T47D (cell line): ENCODE results near the gene CLDN15.

Experiments used
- DNase-seq, 2 experiments: peaks; one replicate each; pipeline versions ENCODE4 v3.0.0 to v3.0.0-alpha.2; 2011 to 2012; ENCODE audit warnings: low read depth in 1 of 2, low spot score in 1 of 2
- JUND ChIP-seq: IDR thresholded peaks from 2 replicates; pipeline ENCODE4 v1.6.1; 2012; ENCODE audit warnings: low read depth
- in situ Hi-C: cut with HindIII; loops from 2 replicates; pipeline ENCODE4 v1.10.0; 2016; ENCODE audit warnings: low sequenced_read_pairs, low pct_unique_long_range_greater_than_20kb

Gene CLDN15

GRCh38 chr7:101226721-101227120, 10.9 kb downstream of the CLDN15 start:
- in situ Hi-C loops = no loop called here
- TF ChIP-seq JUND = no peak
- no peak for DNase-seq

- TF ChIP-seq JUND = no peak
- in situ Hi-C loops = no loop called here
- DNase-seq = no peak
These were observed 12.0 kb downstream of the CLDN15 start for GRCh38 chr7:101225650-101226049.

GRCh38 chr7:101223528-101223927, 14.1 kb downstream of the CLDN15 start:
- no peak for DNase-seq
- TF ChIP-seq JUND = no peak
- in situ Hi-C loops = no loop called here

DNA sequence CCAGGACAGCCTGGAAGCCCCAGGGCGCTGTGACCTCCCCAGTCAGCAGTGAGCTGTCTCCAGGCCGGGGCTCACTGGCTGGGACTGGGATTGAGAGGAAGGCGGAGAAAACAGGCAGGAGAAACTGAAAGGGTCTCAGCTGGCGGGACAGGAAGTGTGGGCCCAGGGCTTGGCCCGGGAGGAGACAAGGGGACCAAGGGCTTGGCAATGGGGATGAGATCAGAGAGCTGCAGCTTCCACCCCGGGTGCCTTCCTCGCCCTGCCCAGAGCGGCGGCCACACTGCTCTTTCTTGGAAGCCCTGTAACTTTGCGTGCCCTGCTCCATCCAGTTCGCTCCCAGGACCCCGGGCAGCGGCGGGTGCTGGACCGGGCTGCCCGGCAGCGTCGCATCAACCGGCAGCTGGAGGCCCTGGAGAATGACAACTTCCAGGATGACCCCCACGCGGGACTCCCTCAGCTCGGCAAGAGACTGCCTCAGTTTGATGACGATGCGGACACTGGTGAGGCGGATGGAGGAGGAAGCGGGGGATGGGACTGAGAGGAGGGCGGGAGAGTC, 15.2 kb downstream of the CLDN15 start:
- in situ Hi-C loops = no loop called here
- no peak for TF ChIP-seq JUND
- DNase-seq = no peak

DNA sequence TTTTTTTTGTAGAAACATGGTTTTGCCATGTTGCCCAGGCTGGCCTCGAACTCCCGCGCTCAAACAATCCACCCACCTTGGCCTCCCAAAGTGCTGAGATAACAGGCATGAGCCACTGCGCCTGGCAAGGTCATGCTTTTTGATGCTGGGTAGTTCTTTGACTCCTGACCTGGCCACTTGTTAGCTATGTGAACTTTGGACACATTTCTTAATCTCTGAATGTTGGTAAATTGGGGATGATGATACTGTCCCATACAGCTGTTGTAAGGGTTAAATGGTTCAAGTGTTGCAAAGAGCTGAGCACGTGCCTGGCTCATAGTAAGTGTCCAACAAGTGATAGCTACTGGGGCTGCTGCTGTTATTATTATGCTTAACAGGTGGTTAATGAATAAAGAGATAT, 17.3 kb downstream of the CLDN15 start:
- no peak for TF ChIP-seq JUND
- DNase-seq = no peak

DNA sequence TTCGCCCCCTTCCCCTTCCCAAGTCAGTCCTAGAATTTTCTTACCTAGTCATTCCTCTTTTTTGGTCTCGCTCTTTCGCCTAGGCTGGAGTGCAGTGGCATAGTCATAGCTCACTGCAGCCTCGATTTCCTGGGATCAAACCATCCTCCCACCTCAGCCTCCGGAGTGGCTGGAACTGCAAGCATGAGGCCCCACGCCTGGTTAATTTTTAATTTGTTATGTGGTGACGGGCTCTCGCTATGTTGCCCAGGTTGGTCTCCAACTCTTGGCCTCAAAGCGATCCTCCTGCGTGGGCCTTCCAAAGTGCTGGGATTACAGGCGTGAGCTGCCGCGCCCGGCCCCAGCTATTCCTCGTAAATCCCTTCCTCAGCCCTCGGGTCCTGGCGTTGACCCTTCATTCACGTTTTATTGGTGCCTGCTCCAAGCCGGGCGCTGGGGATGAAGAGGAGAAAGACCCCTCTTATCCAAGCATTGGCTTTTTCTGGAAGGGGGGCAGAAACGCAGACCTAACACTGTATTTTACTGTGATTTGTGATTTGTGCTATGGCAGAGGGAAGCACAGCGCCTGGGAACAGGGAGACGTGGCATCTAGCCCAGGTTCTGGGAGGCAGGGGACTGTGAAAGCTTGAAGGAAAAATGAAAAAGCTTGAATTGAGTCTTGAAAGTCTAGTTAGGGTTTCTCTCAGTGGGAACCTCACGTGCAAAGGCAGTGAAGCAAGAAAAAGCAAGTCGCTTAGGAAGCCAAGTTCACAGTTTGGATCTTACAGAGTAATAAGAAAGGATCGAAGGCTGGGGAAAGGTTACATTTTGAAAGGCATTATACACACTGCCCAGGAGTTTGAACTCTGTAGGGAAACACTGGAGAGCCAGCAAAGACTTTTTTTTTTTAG, 19.1 kb downstream of the CLDN15 start:
- no peak for TF ChIP-seq JUND
- in situ Hi-C loops = no loop called here
- no peak for DNase-seq

More for the DNA sequence above, 17.3 kb downstream of the CLDN15 start:
- in situ Hi-C loops = no loop called here

GRCh38 chr7:101217388-101218235, 20.0 kb downstream of the CLDN15 start, which contains the start of the genes PLOD3 and ZNHIT1:
TSS of gene PLOD3 (minus strand) at chr7:101217581. CDS start at chr7:101217274, 307 bp downstream.
TSS of gene ZNHIT1 (plus strand) at chr7:101218165. CDS start at chr7:101218196, 31 bp downstream.
- in situ Hi-C loops = no loop called here
- peak; percentile 97 for DNase-seq
- no peak for TF ChIP-seq JUND

DNA sequence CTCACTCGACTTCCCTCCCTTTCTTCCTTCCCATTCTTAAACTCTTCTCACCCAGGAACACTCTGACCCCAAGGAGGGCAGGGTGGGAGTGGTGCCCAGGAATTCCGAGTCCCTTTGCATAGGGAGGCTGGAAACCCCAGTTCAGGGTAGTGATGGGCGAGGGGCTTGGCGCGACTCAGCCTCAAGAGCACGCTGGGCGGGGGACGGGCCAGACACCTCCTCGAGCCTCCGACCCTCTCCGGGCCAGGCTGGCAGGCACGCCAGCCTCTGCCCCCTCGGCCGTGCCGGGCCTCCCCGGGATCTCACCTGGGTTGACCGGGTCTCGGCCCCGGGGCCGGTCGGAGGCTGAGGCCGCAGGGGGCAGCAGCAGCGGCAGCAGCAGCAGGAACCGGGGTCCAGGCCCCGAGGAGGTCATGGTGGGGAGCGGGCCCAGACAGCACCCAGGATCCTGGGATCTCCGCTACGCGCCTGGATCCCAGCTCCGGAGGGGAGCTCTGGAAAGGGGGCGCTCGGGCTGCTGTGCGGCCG, 20.7 kb downstream of the CLDN15 start:
- in situ Hi-C loops = no loop called here
- DNase-seq = no peak
- no peak for TF ChIP-seq JUND

- peak in 1 of 2 experiments; percentile 9 for DNase-seq
- TF ChIP-seq JUND = no peak
- in situ Hi-C loops = no loop called here
These were observed 21.4 kb downstream of the CLDN15 start for GRCh38 chr7:101216001-101216859.

- in situ Hi-C loops = no loop called here
- DNase-seq = no peak
- no peak for TF ChIP-seq JUND
These were observed 25.6 kb downstream of the CLDN15 start for GRCh38 chr7:101212014-101212413.

GRCh38 chr7:101211501-101211900, 26.1 kb downstream of the CLDN15 start:
- DNase-seq = no peak
- in situ Hi-C loops = no loop called here
- no peak for TF ChIP-seq JUND
